ENCODE data around the gene TNS2. TPM values are rescaled to one million over a fixed set of nuclear protein-coding genes. Genes with fewer than 3 reads are reported as not detected.

TNS2 gene
- polyA plus RNA-seq, 1 donor = 97.9 TPM

DNA sequence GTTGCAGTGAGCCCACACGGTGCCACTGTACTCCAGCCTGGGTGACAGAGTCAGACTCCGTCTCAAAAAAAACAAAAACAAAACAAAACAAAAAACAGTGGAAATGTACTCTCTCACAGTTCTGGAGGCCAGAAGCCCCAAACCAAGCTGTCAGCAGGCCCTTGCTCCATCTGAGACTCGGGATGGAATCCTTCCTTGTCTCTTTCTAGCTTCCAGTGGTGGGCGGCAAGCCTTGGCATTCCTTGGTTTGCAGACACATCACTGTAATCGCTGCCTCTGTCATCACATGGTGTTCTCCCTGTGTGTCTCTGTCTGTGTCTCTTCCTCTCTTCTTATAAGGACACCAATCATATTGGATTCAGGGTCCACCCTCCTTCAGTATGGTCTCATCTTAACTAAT is 6.4 kb downstream of the TNS2 start:
- no peak for DNase-seq (ENCODE audit: low read depth)

- no peak for DNase-seq (ENCODE audit: low read depth)
Measured at GRCh38 chr12:53056901-53057300, 7.0 kb downstream of the TNS2 start.

DNA sequence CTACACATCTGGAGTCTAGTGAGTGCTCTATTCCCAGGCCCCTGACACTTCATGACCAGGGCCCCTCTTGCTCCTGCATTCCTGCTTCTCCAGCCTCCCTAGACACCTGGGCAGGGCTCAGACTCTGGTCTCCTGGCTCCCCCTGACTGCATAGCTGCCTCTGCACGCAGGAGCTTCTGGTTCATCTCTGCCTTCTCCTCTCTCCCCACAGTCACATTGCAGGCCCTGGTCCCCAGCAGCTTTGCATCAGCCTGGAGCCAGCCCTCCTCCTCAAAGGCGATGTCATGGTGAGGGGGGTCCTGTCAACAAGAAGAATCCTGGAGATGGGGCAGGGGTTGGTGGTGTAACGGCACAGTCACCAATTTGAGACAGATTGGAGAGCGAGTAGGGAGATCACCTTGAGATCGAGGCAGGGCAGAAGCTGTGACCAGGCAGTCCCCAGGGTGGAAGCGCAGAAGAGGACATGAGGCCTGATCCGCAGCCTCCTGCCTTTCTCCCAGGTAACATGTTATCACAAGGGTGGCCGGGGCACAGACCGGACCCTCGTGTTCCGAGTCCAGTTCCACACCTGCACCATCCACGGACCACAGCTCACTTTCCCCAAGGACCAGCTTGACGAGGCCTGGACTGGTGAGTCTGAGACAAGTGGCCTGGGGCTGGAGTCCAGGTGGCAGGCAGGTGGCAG is 8.1 kb downstream of the TNS2 start:
- no peak for DNase-seq (ENCODE audit: low read depth)

- DNase-seq (ENCODE audit: low read depth) = no peak
Measured at GRCh38 chr12:53058674-53059433, 9.0 kb downstream of the TNS2 start.

GRCh38 chr12:53059434-53060063 is 9.7 kb downstream of the TNS2 start:
- DNase-seq (ENCODE audit: low read depth) = no peak

GRCh38 chr12:53060064-53060720 is 10.3 kb downstream of the TNS2 start:
- no peak for DNase-seq (ENCODE audit: low read depth)

DNA sequence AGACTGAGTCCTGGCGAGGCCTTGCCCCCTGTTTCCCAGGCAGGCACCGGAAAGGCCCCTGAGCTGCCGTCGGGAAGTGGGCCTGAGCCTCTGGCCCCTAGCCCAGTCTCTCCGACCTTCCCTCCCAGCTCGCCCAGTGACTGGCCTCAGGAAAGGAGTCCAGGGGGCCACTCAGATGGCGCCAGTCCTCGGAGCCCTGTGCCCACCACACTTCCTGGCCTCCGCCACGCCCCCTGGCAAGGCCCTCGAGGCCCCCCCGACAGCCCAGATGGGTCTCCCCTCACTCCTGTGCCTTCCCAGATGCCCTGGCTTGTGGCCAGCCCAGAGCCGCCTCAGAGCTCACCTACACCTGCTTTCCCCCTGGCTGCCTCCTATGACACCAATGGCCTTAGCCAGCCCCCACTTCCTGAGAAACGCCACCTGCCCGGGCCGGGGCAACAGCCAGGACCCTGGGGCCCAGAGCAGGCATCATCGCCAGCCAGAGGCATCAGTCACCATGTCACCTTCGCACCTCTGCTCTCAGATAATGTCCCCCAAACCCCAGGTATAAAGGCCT is 10.9 kb downstream of the TNS2 start:
- no peak for DNase-seq (ENCODE audit: low read depth)

DNA sequence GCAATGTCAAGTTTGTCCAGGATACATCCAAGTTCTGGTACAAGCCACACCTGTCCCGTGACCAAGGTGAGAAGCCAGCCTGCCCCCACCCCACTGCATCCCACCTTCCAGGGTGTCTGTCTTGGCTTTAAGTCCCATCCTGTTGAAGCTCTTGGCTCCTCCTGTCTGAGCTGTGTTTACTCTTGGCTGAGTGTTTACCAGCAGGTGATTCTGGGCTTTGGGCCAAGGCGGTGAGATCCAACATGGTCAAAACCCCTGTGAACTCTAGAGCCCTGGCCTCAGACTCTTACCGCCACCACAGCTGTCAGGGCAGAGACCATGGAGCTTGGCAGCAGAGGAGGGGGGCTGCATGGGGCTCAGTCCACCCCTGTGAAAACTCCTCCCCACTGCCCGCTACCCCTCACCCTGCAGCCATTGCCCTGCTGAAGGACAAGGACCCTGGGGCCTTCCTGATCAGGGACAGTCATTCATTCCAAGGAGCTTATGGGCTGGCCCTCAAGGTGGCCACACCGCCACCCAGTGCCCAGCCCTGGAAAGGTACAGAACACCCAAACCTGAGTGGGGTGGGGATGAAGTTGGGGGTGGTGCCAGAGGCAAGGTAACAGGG is 11.6 kb downstream of the TNS2 start:
- no peak for DNase-seq (ENCODE audit: low read depth)

- no peak for DNase-seq (ENCODE audit: low read depth)
Measured at GRCh38 chr12:53062011-53062961, 12.4 kb downstream of the TNS2 start.

DNA sequence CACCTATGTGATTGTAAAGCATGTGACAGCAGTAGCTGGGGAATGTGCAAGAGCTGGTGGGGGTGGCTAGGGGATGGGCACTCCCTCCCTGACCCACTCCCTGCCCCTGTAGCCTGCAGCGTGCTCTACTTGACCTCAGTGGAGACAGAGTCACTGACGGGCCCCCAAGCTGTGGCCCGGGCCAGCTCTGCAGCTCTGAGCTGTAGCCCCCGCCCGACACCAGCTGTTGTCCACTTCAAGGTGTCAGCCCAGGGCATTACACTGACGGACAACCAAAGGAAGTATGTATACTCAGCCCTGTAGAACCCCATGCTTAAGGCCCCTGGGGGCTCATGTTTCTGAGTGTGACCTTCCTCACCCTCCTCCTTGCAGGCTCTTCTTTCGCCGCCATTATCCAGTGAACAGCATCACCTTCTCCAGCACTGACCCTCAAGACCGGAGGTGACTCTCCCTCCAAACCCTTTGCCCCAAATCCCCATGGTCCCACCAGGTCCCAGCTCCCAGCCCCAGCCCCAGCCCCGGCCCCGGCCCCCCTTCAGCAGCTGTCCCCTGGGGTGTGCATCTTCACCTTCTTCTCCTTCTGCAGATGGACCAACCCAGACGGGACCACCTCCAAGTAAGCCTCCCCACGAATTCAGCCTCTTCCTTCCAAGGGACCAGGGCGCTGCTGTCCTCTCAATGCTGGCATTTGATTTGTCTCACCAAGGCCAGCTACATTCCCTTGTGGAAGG is 13.3 kb downstream of the TNS2 start:
- DNase-seq (ENCODE audit: low read depth) = no peak

GRCh38 chr12:53063708-53064612 is 14.1 kb downstream of the TNS2 start:
- no peak for DNase-seq (ENCODE audit: low read depth)

- DNase-seq (ENCODE audit: low read depth) = no peak
Measured at GRCh38 chr12:53064613-53065436, 15.0 kb downstream of the TNS2 start.

DNA sequence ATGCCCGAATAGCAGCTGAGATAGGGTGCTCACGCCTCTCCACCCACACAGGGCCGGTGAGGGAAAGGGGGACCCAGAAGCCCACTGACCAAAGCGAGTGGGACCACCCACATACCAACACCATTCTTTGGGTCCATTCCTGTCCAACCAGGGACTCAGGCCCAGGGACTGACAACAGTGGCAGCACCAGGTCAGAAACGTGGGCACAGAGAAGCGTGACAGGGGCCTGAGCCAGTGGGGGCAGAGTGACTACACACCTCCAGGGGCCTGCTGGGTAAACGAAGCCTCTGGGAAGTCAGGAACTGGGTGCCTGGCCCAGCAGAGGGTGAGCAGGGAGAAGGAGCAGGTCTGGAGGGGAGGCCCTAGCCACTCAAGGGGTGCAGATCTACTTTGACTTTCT is 15.6 kb downstream of the TNS2 start:
- no peak for DNase-seq (ENCODE audit: low read depth)

DNA sequence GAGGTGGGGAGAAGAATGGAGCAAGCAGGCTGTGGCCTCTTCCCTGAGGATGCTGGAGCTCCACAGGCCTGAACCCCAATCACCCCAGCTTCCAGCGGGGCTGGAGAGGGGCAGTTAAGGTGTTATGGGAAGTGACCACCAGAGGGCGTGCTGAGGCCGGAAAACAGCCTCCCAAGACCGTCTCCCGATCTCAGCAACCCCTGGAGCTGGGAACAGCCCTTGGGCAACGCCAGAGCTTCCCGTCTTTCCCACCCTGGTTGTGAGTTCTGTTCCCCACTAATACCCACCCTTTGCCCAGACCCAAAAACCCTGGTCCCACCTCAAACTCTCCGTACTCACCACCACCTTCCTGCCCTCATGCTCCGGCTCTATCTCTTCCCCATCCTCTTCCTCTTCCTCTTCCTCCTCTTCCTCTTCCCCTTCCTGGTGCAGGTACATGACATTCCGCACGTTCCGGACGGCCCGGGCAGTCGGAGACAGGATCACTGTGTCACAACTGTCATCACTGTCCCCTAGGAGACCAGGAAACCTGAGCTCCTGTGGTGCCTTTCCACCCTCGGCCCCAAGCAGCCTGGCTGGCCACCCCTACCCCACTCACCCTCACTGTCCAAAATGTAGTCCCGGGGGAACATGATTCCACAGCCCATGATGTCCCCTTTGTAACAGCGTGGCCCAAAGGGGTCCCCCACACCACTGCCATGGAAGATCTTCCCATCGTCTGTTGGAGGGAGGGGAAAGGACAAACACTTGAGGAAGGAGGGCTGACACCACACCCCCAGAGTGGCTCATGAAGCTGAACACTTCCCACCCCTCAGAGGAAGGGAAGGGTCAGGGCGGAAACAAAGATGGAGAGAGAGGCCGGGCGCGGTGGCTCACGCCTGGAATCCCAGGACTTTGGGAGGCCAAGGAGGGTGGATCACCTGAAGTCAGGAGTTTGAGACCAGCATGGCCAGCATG is 16.4 kb downstream of the TNS2 start:
- DNase-seq (ENCODE audit: low read depth) = no peak

DNA sequence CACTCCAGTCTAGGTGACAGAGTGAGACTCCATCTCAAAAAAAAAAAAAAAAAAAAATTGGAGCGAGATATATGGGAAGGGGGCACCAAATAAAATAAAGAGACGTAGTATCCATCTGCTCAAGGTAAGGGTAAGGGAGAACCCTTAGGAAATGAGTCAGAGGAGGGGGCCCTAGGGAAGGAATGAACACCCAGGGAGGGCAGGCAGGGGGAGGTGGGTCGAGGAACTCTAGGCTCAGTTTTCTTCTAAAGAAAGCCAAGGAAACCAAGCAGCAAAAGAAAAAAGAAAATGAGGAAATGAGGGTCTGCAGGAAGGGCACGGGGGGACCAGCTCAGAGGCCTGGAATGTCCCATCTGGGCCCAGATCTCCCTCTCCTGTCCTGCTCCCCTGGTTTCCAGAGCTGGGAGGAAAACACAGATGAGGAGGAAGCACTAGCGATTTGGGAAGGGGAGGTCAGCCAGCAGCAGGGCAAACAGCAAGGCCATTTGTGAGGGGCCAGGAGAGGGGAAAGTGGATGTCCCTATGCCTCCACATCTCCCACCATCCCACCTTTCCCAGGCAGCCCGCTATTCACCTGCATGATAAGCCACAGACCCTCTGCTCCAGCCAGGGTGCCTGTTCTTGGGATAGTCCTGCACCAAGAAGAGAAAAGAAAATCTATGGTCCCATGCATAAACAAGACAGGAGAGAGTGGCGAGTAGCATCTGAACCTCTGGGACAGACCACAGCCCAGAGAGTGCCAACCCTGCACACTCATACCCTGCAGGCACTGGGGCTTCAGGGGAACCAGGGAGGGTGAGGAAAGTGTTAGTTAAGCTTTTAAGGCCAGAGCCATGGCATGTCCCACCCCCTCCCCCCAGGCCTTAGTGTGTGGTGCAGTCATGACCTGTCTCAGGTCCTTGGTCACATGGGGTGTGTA is 17.5 kb downstream of the TNS2 start:
- no peak for DNase-seq (ENCODE audit: low read depth)

Data from forelimb muscle (tissue), 1 donor.